NT2/D1 (cell line): Measurements from ENCODE around the gene STK32B.

ENCODE experiments used
- YY1 ChIP-seq: IDR thresholded peaks from 2 replicates; pipeline ENCODE4 v1.6.1; 2011; ENCODE audit not compliant: insufficient read length, insufficient read depth
- ZNF274 ChIP-seq: IDR thresholded peaks from 2 replicates; pipeline ENCODE4 v1.6.1; 2011; ENCODE audit warnings: mild to moderate bottlenecking, low read depth, low read length

- TF ChIP-seq ZNF274: no peak
- TF ChIP-seq YY1: no peak
These were observed 330.7 kb downstream of the STK32B start for GRCh38 chr4:5381961-5382441.
